RWPE2 (cell line): Measurements from ENCODE around the gene ARFGAP2.

ENCODE experiments used
- ATAC-seq: fragments of 200-7000 bp; cut with Tn5 transposase; 3 replicates; pipeline ENCODE4 v1.9.1; 2021; ENCODE audit warnings: low read depth
- DNase-seq: peaks from one replicate; pipeline ENCODE4 v3.0.0-alpha.2; 2020; ENCODE audit warnings: low spot score
- H3K27ac ChIP-seq: fragments of 450-650 bp; 2 replicates; pipeline ENCODE4 v1.5.1; 2017; ENCODE audit warnings: mild to moderate bottlenecking; ENCODE audit not compliant: poor library complexity, severe bottlenecking
- H3K27me3 ChIP-seq: fragments of 250-450 bp; sonication (Bioruptor Pico); 2 replicates; pipeline ENCODE4 v1.5.1; 2021; ENCODE audit warnings: mild to moderate bottlenecking, moderate library complexity; ENCODE audit not compliant: insufficient read depth, poor library complexity, severe bottlenecking
- H3K36me3 ChIP-seq: fragments of 250-450 bp; sonication (Bioruptor Pico); 2 replicates; pipeline ENCODE4 v1.5.1; 2020; ENCODE audit warnings: low read depth, mild to moderate bottlenecking, moderate library complexity
- H3K4me1 ChIP-seq: fragments of 250-450 bp; sonication (Bioruptor Pico); 2 replicates; pipeline ENCODE4 v1.5.1; 2021; ENCODE audit warnings: mild to moderate bottlenecking, moderate library complexity; ENCODE audit not compliant: insufficient read depth, poor library complexity, severe bottlenecking
- H3K4me3 ChIP-seq: fragments of 250-450 bp; sonication (Bioruptor Pico); 2 replicates; pipeline ENCODE4 v1.5.1; 2021; ENCODE audit warnings: mild to moderate bottlenecking, moderate library complexity; ENCODE audit not compliant: severe bottlenecking
- H3K9me3 ChIP-seq: fragments of 250-450 bp; sonication (Bioruptor Pico); 2 replicates; pipeline ENCODE4 v1.5.1; 2021; ENCODE audit warnings: mild to moderate bottlenecking, moderate library complexity; ENCODE audit not compliant: severe bottlenecking
- CTCF ChIP-seq: fragments of 450-650 bp; IDR thresholded peaks from one replicate; pipeline ENCODE4 v1.5.1; 2017; ENCODE audit warnings: mild to moderate bottlenecking, moderate library complexity; ENCODE audit not compliant: poor library complexity, severe bottlenecking

ARFGAP2 gene

GRCh38 chr11:47148903-47149531 is 27.7 kb downstream of the ARFGAP2 start:
- H3K4me1 ChIP-seq: no peaks in the 10 kb centered on the region

GRCh38 chr11:47148270-47148669 is 28.4 kb downstream of the ARFGAP2 start:
- no peaks in the 10 kb centered on the region for H3K4me1 ChIP-seq
- no peaks in the 10 kb centered on the region for H3K27me3 ChIP-seq
- no peak overlapping the region for H3K27ac ChIP-seq
- H3K4me3 ChIP-seq: no peak overlapping the region
- ATAC-seq (no peak), DNase-seq (no peak)
- no peaks in the 10 kb centered on the region for H3K9me3 ChIP-seq
- TF ChIP-seq CTCF: no peak
- H3K36me3 ChIP-seq: no peaks in the 10 kb centered on the region

More at GRCh38 chr11:47148903-47149531, 27.7 kb downstream of the ARFGAP2 start:
- Histone ChIP-seq H3K4me3 (no peak overlapping the region), H3K27ac (no peak overlapping the region), H3K36me3 (no peaks in the 10 kb centered on the region), H3K9me3 (no peaks in the 10 kb centered on the region), H3K27me3 (no peaks in the 10 kb centered on the region)
- no peak for DNase-seq
- no peak for TF ChIP-seq CTCF
- ATAC-seq: no peak

GRCh38 chr11:47147681-47148080 is 29.0 kb downstream of the ARFGAP2 start:
- no peak overlapping the region for H3K27ac ChIP-seq
- H3K4me3 ChIP-seq: no peak overlapping the region
- ATAC-seq (no peak), DNase-seq (no peak)
- no peaks in the 10 kb centered on the region for H3K9me3 ChIP-seq
- TF ChIP-seq CTCF: no peak
- H3K27me3 ChIP-seq: no peaks in the 10 kb centered on the region
- H3K36me3 ChIP-seq: no peaks in the 10 kb centered on the region
- H3K4me1 ChIP-seq: no peaks in the 10 kb centered on the region

GRCh38 chr11:47147250-47147649 is 29.4 kb downstream of the ARFGAP2 start:
- DNase-seq (no peak), ATAC-seq (no peak)
- Histone ChIP-seq H3K4me3 (no peak overlapping the region), H3K36me3 (no peaks in the 10 kb centered on the region), H3K4me1 (no peaks in the 10 kb centered on the region), H3K27ac (no peak overlapping the region), H3K27me3 (no peaks in the 10 kb centered on the region), H3K9me3 (no peaks in the 10 kb centered on the region)
- no peak for TF ChIP-seq CTCF

- TF ChIP-seq CTCF: no peak
- H3K9me3 ChIP-seq: no peaks in the 10 kb centered on the region
- no peaks in the 10 kb centered on the region for H3K4me1 ChIP-seq
- H3K27me3 ChIP-seq: no peaks in the 10 kb centered on the region
- H3K36me3 ChIP-seq: no peaks in the 10 kb centered on the region
- ATAC-seq (no peak), DNase-seq (no peak)
- H3K4me3 ChIP-seq: no peak overlapping the region
- no peak overlapping the region for H3K27ac ChIP-seq
These were observed 32.1 kb downstream of the ARFGAP2 start for GRCh38 chr11:47144541-47144940.
